Smooth muscle cell of the umbilical artery (primary cell): ENCODE measurements around the gene QRICH1. TPM values are rescaled to one million over a fixed set of nuclear protein-coding genes. Genes with fewer than 3 reads are reported as not detected.

ENCODE experiments used
- total RNA-seq: library from RNA; depleted of rRNA; stranded (reverse); fragments of >200 nt; gene quantifications from 2 replicates; pipeline ENCODE4 v1.2.3, GENCODE V29; 2014

The QRICH1 gene
- total RNA-seq, result 41.0 and 55.7 TPM in 2 replicates

GRCh38 chr3:49093853-49094767, at the start of gene QRICH1:
QRICH1 (minus strand) TSS chr3:49094071; CDS start chr3:49077017, 17,054 bp downstream.

GRCh38 chr3:49132437-49133225, 38.8 kb upstream of the QRICH1 start, which contains the start of gene LAMB2:
LAMB2 (minus strand) TSS chr3:49133050; CDS start chr3:49132867, 183 bp downstream.

GRCh38 chr3:49120438-49121131, 26.7 kb upstream of the QRICH1 start, which contains the start of gene USP19:
USP19 (minus strand) TSS chr3:49120823; CDS start chr3:49119145, 1,678 bp downstream.

GRCh38 chr3:49104427-49105291, 10.8 kb upstream of the QRICH1 start, which contains the start of gene QARS1:
QARS1 (minus strand) TSS chr3:49104757; CDS start chr3:49104733, 24 bp downstream.

GRCh38 chr3:49028673-49029562, 65.0 kb downstream of the QRICH1 start, which contains the start of gene IMPDH2:
IMPDH2 (minus strand) TSS chr3:49029398; CDS start chr3:49029350, 48 bp downstream.

GRCh38 chr3:49021813-49022687, 71.8 kb downstream of the QRICH1 start, which contains the start of gene NDUFAF3:
NDUFAF3 (plus strand) TSS chr3:49022121; CDS start chr3:49022145, 24 bp downstream.

GRCh38 chr3:49017971-49018706, 75.7 kb downstream of the QRICH1 start, which contains the start of gene DALRD3:
DALRD3 (minus strand) TSS chr3:49018580; CDS start chr3:49018564, 16 bp downstream.

GRCh38 chr3:49007068-49007770, 86.7 kb downstream of the QRICH1 start, which contains the start of gene WDR6:
WDR6 (plus strand) TSS chr3:49007391; CDS start chr3:49007432, 41 bp downstream.

GRCh38 chr3:48989796-48990635, 103.9 kb downstream of the QRICH1 start, which contains the start of gene P4HTM:
P4HTM (plus strand) TSS chr3:48990241; CDS start chr3:48990257, 16 bp downstream.

Other genes with a start within 250 kb of the QRICH1 start
- 35.0 and 46.6 TPM in 2 replicates for gene PRKAR2A, start 246.2 kb downstream of the QRICH1 start, total RNA-seq
- gene SLC25A20, start 195.2 kb downstream of the QRICH1 start, total RNA-seq, result 21.6 and 31.8 TPM in 2 replicates
- gene ARIH2, start 175.2 kb downstream of the QRICH1 start, total RNA-seq, result 65.9 and 78.8 TPM in 2 replicates
- 34.6 and 43.9 TPM in 2 replicates for gene P4HTM, start 103.8 kb downstream of the QRICH1 start, total RNA-seq
- 75.4 and 123 TPM in 2 replicates for gene WDR6, start 86.7 kb downstream of the QRICH1 start, total RNA-seq
- gene DALRD3, start 75.5 kb downstream of the QRICH1 start, total RNA-seq, result 34.7 and 37.9 TPM in 2 replicates
- gene NDUFAF3, start 72.0 kb downstream of the QRICH1 start, total RNA-seq, result 56.0 and 65.3 TPM in 2 replicates
- gene IMPDH2, start 64.7 kb downstream of the QRICH1 start, total RNA-seq, result 181 and 209 TPM in 2 replicates
- gene QARS1, start 10.7 kb upstream of the QRICH1 start, total RNA-seq, result 237 and 281 TPM in 2 replicates
- gene USP19, start 26.8 kb upstream of the QRICH1 start, total RNA-seq, result 35.3 and 57.3 TPM in 2 replicates
- gene LAMB2, start 39.0 kb upstream of the QRICH1 start, total RNA-seq, result 896 and 1,055 TPM in 2 replicates
- gene CCDC71, start 72.3 kb upstream of the QRICH1 start, total RNA-seq, result 15.1 and 19.7 TPM in 2 replicates
- gene KLHDC8B, start 77.5 kb upstream of the QRICH1 start, total RNA-seq, result 9.5 and 15.7 TPM in 2 replicates
- gene C3orf62, start 183.2 kb upstream of the QRICH1 start, total RNA-seq, result 1.4 and 1.5 TPM in 2 replicates
- gene USP4, start 246.0 kb upstream of the QRICH1 start, total RNA-seq, result 18.7 and 29.8 TPM in 2 replicates